Vagina (tissue), 2 donors: ENCODE results near the gene DNAH8.

Experiments used
- POLR2A ChIP-seq, 2 donors: fragments of 450-650 bp; IDR thresholded peaks; one replicate each; pipeline ENCODE4 v1.6.1; 2017; ENCODE audit warnings: antibody characterized with exemption in 2 of 2, mild to moderate bottlenecking in 2 of 2, moderate library complexity in 2 of 2
- POLR2AphosphoS5 ChIP-seq, 2 donors: sonication (generic); formaldehyde crosslinking; IDR thresholded peaks; one replicate each; pipeline ENCODE4 v1.9.0; 2017; ENCODE audit warnings: antibody characterized with exemption in 2 of 2, mild to moderate bottlenecking in 2 of 2, low read depth in 1 of 2; ENCODE audit not compliant: insufficient read depth in 1 of 2
- TF ChIP-seq, protein P1 (sequence below), 3 experiments: fragments of 450-650 bp in 2 of 3; fragments of 200-600 bp in 1 of 3; sonication (generic) in 1 of 3; IDR thresholded peaks; one replicate each; pipeline ENCODE4 v1.5.1; 2017 to 2019; ENCODE audit warnings: antibody characterized with exemption in 3 of 3, mild to moderate bottlenecking in 2 of 3, moderate library complexity in 2 of 3

DNA sequence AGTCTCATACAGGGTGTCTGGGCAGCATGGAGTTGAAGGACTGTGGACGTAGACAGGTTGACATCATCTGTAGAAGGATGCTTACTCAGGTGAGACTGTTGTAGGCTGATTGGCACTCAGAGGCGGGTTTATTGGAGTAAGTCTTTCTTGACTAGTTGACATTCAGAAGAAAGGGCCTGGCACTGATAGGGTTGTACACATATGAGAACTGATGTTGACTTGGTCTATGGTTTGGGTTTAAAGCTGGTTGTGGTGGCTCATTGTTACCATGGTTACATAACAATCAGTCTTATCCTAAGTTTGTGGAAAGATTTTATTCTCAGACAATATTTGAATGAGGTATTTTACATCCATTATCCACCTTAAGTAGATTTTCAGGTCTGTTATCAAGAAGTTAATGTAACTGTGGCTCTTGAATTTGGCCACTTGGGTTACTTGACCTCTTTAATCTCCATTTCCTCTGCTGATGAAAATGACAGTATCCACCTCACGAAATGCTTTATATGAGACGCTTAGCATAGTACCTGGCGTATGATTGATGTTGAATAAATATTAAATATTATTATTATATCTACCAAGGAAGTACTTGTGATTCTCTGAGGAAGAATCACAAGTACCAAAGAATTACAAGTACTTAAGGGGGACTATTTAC is 109.3 kb downstream of the DNAH8 start:
- TF ChIP-seq, protein P1, sequence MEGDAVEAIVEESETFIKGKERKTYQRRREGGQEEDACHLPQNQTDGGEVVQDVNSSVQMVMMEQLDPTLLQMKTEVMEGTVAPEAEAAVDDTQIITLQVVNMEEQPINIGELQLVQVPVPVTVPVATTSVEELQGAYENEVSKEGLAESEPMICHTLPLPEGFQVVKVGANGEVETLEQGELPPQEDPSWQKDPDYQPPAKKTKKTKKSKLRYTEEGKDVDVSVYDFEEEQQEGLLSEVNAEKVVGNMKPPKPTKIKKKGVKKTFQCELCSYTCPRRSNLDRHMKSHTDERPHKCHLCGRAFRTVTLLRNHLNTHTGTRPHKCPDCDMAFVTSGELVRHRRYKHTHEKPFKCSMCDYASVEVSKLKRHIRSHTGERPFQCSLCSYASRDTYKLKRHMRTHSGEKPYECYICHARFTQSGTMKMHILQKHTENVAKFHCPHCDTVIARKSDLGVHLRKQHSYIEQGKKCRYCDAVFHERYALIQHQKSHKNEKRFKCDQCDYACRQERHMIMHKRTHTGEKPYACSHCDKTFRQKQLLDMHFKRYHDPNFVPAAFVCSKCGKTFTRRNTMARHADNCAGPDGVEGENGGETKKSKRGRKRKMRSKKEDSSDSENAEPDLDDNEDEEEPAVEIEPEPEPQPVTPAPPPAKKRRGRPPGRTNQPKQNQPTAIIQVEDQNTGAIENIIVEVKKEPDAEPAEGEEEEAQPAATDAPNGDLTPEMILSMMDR (IDR thresholded peaks at IDR 0.05), result no peak
- no peak for TF ChIP-seq POLR2A (IDR thresholded peaks at IDR 0.05)
- TF ChIP-seq POLR2AphosphoS5 (IDR thresholded peaks at IDR 0.05; ENCODE audit: insufficient read depth in 1 of 2, low read depth in 1 of 2), result no peak
